Left renal pelvis (tissue), 4 donors: Measurements from ENCODE around the gene YY1. TPM values are rescaled to one million over a fixed set of nuclear protein-coding genes. Genes with fewer than 3 reads are reported as not detected.

Source experiments
- DNase-seq, 4 donors: peaks; one replicate each; pipeline ENCODE4 v3.0.0-alpha.2; 2013; ENCODE audit warnings: low read depth in 4 of 4, low spot score in 3 of 4
- polyA plus RNA-seq, 4 donors: library from polyadenylated mRNA; unstranded; fragments of 120-200 nt; gene quantifications; one replicate each; pipeline ENCODE4 v1.2.1, GENCODE V29; 2013; ENCODE audit not compliant: insufficient read length in 4 of 4

Gene YY1
- polyA plus RNA-seq, 4 donors: 121 to 159 (median 144) TPM

DNA sequence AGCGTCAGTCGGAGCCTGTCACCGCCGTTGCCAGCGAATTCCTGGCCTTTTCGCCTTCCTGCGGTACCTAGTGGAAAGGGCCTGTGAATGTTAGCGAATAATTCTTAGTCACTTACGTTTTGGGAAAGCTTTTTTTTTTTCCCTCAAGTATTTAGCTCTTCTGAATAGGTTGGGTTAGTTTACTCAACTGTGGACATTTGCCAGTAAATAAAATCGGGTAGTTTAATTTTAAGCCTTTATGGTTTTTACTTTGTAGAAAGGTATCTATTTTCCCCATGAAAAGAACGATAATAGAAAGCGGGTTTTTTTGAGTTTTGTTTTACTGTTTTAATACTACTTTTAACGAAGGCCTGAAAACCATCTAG is 1.7 kb downstream of the YY1 start:
- DNase-seq: no peak

DNA sequence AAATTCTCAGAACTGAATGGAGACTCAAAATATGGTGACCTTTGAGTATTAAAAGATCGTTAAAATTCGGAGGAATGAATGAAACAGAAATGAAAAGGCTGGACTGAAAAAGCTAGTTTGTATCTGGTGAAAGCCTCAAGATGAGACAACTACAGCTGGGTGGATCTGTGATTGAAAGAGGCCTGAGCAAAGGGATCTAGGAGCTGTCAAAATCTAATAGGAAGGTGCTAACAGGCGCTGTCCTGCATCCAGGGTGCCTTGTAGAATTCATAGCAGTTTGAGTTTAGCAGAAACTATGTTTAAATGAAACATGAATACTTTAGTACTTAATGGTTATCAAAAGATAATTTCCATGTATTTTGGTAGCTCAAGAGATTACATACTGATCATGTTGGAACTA is 2.3 kb downstream of the YY1 start:
- no peak for DNase-seq

GRCh38 chr14:100243020-100243419 is 4.1 kb downstream of the YY1 start:
- DNase-seq: no peak

- DNase-seq: no peak
Observed at GRCh38 chr14:100246809-100247428, 8.0 kb downstream of the YY1 start.

- DNase-seq: no peak
Observed at GRCh38 chr14:100250732-100251465, 12.0 kb downstream of the YY1 start.

GRCh38 chr14:100252684-100253083 is 13.7 kb downstream of the YY1 start:
- no peak for DNase-seq

DNA sequence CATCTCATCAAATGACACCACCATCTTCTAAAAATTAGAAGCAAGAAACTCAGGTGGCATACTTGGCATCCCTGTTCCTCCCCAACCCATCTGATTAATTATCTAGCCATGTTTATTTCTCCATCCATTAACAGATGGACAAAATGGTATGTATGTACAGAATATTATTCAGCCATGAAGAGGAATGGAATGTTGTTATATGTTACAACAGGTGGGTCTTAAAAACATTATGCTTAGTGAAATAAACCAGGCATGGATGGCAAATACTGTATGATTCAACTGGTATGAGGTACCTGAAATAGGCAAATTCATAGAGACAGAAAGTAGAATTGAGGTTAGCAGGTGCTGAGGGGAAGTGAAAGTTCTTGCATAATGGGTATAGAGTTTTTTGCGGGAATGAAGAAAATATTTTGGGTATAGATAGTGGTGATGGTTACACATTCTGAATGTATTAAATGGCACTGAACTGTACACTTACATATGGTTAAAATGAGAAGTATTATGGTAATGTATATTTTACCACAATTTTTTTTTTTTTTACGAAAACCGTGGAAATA is 17.5 kb downstream of the YY1 start:
- no peak for DNase-seq

DNA sequence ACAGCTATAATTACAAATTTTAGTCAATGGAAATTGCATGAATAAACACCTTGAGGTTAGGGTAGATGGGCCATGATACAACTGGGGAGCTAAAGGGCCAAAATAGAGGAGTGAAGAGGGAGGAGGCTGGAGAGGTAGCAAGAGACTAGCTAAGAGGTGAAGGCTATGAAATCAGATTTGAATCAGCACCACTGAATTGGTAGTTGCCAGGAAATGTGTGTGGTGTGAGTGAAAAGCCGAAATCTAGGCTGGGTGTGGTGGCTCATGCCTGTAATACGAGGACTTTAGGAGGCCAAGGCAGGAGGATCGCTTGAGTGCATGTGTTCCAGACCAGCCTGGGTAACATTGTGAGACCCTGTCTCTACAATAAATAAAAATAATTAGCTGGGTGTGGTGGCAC is 22.7 kb downstream of the YY1 start:
- no peak for DNase-seq

- no peak for DNase-seq
Observed at GRCh38 chr14:100262545-100262944, 23.6 kb downstream of the YY1 start.

DNA sequence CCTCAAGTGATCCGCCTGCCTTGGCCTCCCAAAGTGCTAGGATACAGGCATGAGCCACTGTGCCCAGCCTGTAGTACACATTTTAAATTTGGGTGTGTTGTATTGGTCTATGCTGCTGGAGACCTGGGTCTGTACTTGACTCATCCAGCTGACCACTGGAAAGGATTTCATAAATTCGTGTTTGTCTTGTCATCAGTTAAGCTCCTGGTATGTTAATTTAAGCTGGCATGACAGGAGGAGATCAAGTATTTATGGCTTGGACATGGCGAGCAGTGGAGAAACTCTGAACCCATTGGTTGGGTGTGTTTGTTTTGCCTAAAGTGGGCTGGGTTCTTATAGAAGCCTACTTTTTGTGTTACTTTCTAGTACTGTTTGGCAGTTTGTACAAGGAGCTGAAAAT is 24.2 kb downstream of the YY1 start:
- DNase-seq: no peak

GRCh38 chr14:100267990-100268389 is 29.0 kb downstream of the YY1 start:
- DNase-seq: no peak

GRCh38 chr14:100268591-100269207 is 29.8 kb downstream of the YY1 start:
- DNase-seq: no peak

DNA sequence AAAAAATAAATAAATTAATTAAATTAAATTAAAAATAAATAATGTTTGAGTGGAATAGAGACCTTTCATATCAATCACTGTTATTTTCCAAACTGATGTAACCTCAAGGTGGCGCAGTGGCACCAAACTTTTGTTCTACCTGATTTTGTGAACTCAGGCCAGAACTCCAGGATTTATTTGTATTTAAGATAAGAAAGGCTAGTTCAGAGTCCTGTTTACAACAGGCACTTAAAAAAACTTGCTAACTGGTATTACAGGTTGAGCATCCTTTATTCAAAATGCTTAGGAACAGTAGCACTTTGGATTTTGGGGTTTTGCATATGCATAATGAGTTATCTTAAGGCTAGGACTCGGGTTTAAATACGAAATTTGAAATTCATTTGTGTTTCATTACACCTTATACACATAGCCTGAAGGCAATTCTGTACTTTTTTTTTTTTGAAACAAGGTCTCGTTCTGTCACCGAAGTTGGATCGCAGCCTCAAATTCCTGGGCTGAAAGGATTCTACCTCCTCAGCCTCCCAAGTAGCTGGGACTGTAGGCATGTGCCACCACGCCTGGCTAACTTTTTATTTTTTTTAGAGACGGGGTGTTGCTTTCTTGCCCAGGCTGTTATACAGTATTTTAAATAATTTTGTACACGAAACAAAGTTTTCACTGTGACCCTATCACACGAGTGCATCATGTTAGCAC is 32.4 kb downstream of the YY1 start:
- DNase-seq: no peak

DNA sequence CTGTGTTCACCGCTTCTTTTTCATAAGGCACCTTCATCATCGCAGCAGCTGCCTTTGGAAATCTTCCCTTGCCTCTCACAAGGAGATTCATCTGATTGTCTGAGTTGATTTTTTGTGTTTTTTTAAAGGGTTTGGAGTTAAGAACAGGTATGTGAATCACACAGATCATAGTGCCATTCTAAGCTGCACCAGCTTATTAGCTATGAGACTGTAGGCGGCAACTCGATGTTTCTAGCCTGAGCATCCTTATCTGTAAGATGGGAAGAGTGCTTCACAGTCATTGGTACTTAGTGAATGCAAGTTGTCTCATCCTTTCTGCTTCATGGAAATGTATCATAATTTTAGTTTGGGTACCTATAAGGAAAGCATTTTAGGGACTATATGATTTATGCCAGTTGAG is 35.3 kb downstream of the YY1 start:
- no peak for DNase-seq

GRCh38 chr14:100275214-100275613 is 36.3 kb downstream of the YY1 start:
- DNase-seq: no peak

- no peak for DNase-seq
Observed at GRCh38 chr14:100278702-100279101, 39.8 kb downstream of the YY1 start.

DNA sequence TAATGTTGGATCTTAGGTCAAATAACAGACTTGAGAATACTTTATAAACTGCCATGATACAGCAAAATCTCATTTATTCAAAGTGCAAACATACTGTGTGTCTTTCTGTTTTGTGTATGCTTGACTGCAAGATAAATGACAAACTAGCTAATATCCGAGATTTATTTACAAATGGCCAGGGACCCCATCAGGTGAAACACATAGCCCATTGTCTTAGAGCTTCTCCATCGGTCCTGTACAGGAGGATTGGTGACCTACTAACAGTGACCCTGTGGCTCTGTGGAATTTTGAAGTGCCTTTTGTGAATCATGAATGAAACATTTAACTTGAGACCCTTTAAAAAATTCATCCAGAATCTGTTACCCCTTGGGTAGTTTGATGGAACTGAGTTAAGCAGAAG is 40.2 kb downstream of the YY1 start:
- DNase-seq: no peak

DNA sequence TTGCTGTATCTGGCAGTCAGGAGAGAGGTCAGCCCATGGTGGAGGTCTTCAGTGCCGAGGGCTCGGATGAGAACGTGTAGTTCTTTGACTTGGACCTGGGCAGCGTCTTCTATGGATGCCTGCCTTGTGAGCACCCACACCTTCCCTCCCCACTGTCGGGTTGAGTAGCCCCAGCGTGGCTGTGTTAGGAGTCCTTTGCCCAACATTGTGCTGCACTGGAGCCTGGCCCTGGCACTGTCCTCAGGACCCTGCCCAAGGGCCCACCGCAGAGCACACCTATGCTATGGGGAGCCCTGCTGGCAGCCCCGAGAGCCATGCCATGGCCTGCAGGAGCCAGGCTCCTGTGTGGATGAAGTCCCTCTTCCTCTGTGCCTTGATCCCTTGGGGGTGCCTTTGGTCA is 40.6 kb downstream of the YY1 start:
- no peak for DNase-seq

DNA sequence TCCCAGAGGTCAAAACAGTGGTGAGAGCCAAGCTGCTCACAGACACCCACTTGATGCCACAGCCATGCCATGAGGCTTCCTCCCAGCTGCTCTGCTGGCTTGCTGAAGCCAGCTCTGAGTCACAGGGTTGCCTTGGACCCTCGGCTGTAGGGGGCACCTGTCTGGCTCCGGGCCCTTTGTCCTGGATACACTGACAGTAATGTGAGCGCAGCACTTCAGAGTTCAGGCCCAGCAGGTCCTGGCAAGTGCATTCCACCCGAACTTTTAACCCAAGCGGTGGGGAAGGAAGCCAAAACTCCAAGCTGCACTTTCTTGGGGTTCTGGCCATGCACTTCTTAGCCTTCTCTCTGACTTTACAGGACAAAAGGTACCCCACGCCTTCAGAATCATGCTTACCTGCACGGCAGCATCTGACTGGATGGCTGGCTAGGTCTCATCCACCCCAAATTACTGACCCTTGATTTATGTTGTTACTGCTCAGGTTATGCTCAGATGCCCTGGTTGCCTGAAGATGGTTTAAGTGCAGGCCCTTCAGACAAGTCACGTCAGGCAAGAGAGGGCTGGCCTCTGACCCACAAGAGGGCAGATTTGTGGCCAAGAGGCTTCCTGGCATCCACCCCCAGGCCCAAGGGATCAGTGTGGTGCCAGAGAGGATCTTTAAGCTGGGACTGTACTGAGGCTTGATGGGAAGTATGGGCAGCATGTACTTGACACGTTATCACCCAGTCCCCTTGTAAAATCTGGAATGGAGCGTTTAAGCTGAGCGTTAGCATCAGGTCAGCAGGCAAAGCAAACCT is 42.5 kb downstream of the YY1 start:
- no peak for DNase-seq

DNA sequence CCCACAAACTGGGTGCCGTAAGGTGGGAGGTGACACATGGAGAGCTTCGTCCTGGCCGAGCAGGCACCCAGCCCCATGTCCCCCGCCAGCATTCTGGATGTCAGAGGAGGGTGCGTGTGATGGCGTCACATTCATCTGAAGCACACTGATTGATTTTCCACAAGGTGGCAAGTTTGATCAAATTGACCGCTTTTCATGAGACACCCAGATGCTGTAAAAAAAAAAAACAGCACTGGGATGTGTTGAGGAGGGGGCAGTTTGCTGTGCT is 43.1 kb downstream of the YY1 start:
- DNase-seq: no peak
